Bronchial epithelial cell (primary cell): ENCODE results near the gene INPP4B. TPM values are rescaled to one million over a fixed set of nuclear protein-coding genes. Genes with fewer than 3 reads are reported as not detected.

Experiments used
- DNase-seq: peaks from one replicate; pipeline ENCODE4 v3.0.0-alpha.2; 2010; ENCODE audit warnings: low read depth
- FAIRE-seq: peaks from 2 replicates; lab custom pipeline; 2011; peaks lifted over from hg19 to GRCh38; lab: Jason Lieb, UNC
- H3K27me3 ChIP-seq: 2 replicates; pipeline ENCODE4 v1.5.1; 2011; ENCODE audit warnings: low read length; ENCODE audit not compliant: control insufficient read depth, insufficient read depth
- H3K36me3 ChIP-seq: 2 replicates; pipeline ENCODE4 v1.5.1; 2011; ENCODE audit warnings: low read length; ENCODE audit not compliant: control insufficient read depth, insufficient read depth
- H3K4me3 ChIP-seq: 2 replicates; pipeline ENCODE4 v1.5.1; 2011; ENCODE audit warnings: mild to moderate bottlenecking, low read depth, low read length, control low read depth
- CTCF ChIP-seq: IDR thresholded peaks from 2 replicates; pipeline ENCODE4 v1.5.1; 2011; ENCODE audit warnings: mild to moderate bottlenecking, moderate library complexity, low read length, control low read depth, inconsistent platforms; ENCODE audit not compliant: insufficient read depth, severe bottlenecking
- total RNA-seq: library from RNA; depleted of rRNA; stranded (reverse); fragments of >200 nt; gene quantifications from 2 replicates; pipeline ENCODE4 v1.2.1, GENCODE V29; 2014

Gene INPP4B
- total RNA-seq, 1 donor from 2014 or later, result 74.8 TPM

GRCh38 chr4:142191901-142192300 is 654.2 kb downstream of the INPP4B start:
- FAIRE-seq, result no peak

GRCh38 chr4:142181021-142181420 is 665.1 kb downstream of the INPP4B start:
- FAIRE-seq (no peak), DNase-seq (no peak)
- no peak for TF ChIP-seq CTCF
- Histone ChIP-seq H3K27me3 (no peaks in the 10 kb centered on the region), H3K36me3 (peaks cover 1% of the 10 kb centered on the region), H3K4me3 (no peak overlapping the region)

More at GRCh38 chr4:142191901-142192300, 654.2 kb downstream of the INPP4B start:
- no peak for DNase-seq
- Histone ChIP-seq H3K27me3 (no peaks in the 10 kb centered on the region), H3K36me3 (no peaks in the 10 kb centered on the region), H3K4me3 (no peak overlapping the region)
- no peak for TF ChIP-seq CTCF

GRCh38 chr4:142169216-142169615 is 676.9 kb downstream of the INPP4B start:
- H3K36me3 ChIP-seq, result no peaks in the 10 kb centered on the region
- H3K27me3 ChIP-seq, result no peaks in the 10 kb centered on the region
- DNase-seq (no peak), FAIRE-seq (no peak)
- H3K4me3 ChIP-seq, result no peak overlapping the region
- TF ChIP-seq CTCF, result no peak

GRCh38 chr4:142168181-142168580 is 677.9 kb downstream of the INPP4B start:
- Histone ChIP-seq H3K4me3 (no peak overlapping the region), H3K27me3 (no peaks in the 10 kb centered on the region), H3K36me3 (no peaks in the 10 kb centered on the region)
- DNase-seq, result no peak
- no peak for FAIRE-seq
- TF ChIP-seq CTCF, result no peak

GRCh38 chr4:142164767-142165500 is 681.2 kb downstream of the INPP4B start:
- H3K36me3 ChIP-seq, result no peaks in the 10 kb centered on the region
- FAIRE-seq, result no peak
- no peaks in the 10 kb centered on the region for H3K27me3 ChIP-seq
- no peak overlapping the region for H3K4me3 ChIP-seq
- DNase-seq, result no peak
- TF ChIP-seq CTCF, result no peak

GRCh38 chr4:142161086-142161485 is 685.0 kb downstream of the INPP4B start:
- H3K27me3 ChIP-seq, result no peaks in the 10 kb centered on the region
- DNase-seq (no peak), FAIRE-seq (no peak)
- H3K4me3 ChIP-seq, result no peak overlapping the region
- no peaks in the 10 kb centered on the region for H3K36me3 ChIP-seq
- no peak for TF ChIP-seq CTCF
